NCI-H187 treated with DMSO at 0.1 percent for 48 hours (cell line): ENCODE results near the gene C10orf88.

Experiments
- DNase-seq: peaks from one replicate; lab custom pipeline; 2025; lab: John Stamatoyannopoulos, UW

The C10orf88 gene, protein sequence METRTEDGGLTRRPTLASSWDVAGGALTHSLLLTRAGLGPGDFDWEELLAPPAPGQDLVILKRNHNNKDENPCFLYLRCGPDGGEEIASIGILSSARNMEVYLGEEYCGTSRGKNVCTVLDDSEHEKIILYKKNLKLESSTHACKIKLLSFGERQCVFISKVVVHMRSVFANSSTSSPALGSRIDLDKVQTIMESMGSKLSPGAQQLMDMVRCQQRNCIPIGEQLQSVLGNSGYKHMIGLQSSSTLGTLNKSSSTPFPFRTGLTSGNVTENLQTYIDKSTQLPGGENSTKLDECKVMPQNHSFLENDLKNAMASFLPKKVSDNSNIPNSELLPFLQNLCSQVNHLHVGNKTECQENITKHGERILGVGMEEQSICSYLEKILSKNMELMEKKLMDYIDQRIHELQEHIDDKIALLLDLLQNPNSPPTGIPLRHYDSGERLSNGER

GRCh38 chr10:122953902-122954730 is at the start of gene C10orf88:
TSS of gene C10orf88 (minus strand) at chr10:122954227. CDS start at chr10:122954178, 49 bp downstream.
- peak; percentile 79 for DNase-seq

GRCh38 chr10:123001370-123001769 is 47.3 kb upstream of the C10orf88 start:
- no peak for DNase-seq

DNA sequence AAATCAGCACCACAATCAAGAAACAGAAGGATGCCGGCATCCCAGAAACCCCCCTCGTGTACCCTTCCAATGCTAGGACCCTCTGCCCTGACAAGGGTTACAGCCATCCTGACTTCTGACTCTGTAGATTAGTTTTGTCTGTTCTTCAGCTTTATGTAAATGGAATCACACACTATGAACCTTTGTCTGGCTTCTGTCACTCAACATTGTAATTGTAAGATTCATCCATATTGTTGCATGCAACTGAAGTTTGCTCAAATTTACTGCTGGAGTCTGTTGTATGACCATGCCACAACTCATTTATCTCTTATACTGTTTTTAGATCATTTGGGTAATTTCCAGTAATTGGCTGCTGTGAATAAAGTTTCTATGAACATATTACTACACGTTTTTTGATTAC is 46.1 kb upstream of the C10orf88 start:
- no peak for DNase-seq

GRCh38 chr10:122999347-122999746 is 45.3 kb upstream of the C10orf88 start:
- DNase-seq = no peak

GRCh38 chr10:122998934-122999333 is 44.9 kb upstream of the C10orf88 start:
- DNase-seq = no peak

DNA sequence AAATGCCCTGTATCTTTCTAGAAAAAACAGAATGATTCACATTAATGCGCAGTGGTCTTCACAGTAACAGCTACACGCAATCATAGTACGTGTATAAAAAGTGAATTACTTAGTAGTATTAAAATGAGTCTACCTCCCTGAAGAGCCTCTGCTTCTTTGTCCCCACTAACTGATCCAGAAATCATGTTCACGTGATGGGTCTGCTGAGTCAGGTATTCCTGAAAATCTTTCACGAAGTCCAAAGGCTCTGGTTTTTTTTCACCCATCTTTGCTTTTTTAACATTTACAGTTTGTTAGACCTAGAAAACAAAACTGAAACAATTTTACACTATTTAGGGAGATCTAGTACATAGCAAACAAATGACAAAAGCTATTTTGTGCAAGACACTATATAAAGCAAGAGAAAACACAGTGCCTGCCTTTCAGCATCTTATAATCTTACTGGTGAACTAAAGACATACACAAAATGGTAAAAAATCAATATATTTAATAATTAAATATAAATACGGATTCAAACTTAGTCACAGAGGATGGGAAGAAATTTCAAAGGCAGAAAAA is 44.4 kb upstream of the C10orf88 start:
- no peak for DNase-seq

GRCh38 chr10:122997864-122998263 is 43.8 kb upstream of the C10orf88 start:
- no peak for DNase-seq

GRCh38 chr10:122995936-122996335 is 41.9 kb upstream of the C10orf88 start:
- DNase-seq = no peak

GRCh38 chr10:122993797-122994336 is 39.8 kb upstream of the C10orf88 start:
- no peak for DNase-seq

DNA sequence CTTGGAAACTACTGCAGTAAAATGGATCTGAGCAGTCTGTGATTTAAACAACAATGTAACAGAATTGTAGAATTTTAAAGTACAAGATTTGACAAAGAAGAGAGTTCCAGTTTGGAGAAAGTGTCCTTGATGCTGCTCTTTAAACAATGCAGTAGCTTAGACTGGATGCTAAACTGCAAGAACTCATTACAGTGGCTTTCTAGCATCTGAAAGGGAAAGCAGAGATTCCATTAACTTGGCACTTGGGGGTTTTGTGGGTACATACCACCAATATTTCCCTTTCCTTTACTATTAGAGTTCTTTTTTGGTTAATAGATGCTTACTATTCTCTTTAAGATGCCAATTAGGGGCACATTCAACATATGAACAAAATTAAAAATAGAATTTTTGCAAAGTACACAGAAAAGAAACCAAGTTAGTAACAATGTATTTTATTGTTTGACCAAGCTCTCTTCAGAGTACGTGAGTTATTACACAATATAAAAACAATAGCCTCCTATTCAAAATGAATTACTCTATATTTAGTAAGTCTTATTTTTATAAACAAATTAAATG is 38.1 kb upstream of the C10orf88 start:
- no peak for DNase-seq

DNA sequence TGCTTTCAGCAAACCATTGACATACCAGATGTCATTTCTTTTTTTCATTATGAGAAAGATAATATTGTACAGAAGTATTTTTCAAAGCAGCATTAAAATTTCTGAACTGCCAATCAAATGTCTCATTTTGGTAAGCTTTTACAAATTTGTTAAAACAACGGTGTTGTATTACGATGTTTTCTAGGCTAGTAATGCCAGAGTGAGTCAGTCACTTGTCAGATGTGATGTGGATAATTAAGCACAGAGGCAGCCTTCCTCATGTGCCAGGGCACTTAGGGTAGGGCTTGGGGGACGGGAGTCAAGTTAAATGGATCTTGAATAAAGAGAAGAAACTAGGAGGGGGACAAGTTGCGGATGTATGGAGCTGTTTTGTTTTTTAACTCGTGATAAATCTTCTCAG is 36.3 kb upstream of the C10orf88 start:
- no peak for DNase-seq

- DNase-seq = no peak
These were observed 34.5 kb upstream of the C10orf88 start for GRCh38 chr10:122988501-122988900.

DNA sequence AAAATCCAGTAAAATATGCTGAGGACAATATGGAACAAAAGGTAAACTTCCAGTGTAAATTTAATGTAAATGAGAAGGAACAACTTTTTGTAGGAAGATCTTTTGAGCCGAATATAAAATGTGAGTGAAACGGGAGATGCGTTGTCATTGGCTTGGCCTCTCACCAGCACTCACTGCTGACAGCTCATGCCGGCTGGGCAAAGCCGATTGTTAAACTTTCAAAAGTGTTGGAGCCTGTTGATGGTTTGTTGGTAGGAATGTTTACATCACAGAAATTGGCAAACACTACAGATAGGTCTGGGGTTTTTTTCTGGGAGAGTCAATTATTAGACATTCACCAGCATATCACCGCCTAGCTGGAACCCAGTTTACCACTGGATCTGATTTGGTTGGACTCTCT is 32.3 kb upstream of the C10orf88 start:
- no peak for DNase-seq

DNA sequence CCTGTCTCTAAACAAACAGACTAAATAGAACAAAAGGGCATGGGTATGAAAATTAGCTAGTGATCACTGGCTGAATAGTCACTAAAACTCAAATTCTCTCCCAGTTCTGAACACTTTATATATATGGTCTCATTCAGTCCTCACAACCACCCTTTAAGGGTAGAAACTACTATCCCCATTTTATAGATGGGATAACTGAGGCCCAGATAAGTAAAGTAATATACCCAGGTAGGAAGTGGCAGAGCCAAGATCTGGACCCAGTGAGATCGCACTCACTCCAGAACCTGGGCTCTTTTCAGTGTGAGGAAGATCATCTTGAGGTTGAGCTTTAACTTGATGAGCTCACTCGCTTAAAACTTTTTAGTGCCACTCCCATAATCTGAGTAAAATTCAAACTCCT is 30.7 kb upstream of the C10orf88 start:
- no peak for DNase-seq

DNA sequence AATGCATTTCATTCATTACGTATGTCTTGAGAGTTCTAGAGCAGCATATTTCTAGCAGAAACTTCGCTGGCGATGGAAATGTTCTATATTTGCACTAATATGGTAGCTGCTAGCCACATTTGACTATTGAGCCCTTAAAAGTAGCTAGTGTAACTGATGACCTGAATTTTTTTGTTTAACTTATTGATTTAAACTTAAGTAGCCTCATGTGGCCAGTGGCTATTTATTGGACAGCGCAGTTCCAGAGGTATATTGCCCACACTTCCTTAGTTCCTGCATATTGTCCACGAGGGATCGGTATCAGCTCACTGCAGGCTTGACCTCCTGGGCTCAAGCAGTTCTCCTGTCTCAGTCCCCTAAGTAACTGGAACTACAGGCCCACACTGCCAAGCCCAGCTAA is 29.9 kb upstream of the C10orf88 start:
- no peak for DNase-seq

- DNase-seq = no peak
These were observed 27.0 kb upstream of the C10orf88 start for GRCh38 chr10:122981066-122981464.

- peak; percentile 6 for DNase-seq
These were observed 26.4 kb upstream of the C10orf88 start, which contains the start of gene PSTK for GRCh38 chr10:122980209-122981065. TSS of gene PSTK (plus strand) at chr10:122980401. CDS start at chr10:122980480, 79 bp downstream.

DNA sequence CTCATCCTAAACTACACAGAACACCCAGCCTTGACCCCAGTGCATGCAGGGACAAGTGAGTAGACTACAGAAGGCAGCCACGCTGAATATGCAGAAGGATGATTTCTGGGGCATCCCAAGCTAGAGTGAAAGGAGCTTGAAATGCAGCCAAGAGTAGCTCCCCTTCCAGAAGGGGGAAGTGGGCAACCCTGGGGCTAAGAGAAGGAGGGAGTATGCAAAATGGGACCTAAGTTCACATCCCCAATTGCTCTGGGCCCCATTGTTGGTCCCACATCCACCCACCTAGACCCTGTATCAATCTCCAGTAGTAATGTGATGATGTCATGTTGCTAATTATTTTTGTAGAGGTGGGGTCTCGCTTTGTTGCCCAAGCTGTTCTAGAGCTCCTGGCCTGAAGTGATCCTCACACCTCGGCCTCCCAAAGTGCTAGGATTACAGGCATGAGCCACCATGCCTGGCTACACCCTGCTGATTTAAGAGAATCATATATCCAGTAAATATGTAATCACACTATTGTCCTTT is 20.6 kb upstream of the C10orf88 start:
- no peak for DNase-seq

DNA sequence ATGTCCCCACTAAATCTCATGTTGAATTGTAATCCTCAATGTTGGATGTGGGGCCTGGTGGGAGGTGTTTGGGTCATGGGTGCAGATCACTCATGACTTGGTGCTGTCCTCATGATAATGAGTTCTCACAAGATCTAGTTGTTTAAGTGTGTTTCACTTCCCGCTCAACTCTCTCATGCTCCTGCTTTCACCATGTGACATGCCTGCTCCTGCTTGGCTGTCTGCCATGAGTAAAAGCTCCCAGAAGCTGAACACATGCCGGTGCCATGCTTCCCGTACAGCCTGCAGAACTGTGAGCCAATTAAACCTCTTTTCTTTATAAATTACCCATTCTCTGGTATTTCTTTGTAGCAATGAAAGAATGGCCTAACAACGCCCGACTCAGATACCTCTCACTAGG is 20.0 kb upstream of the C10orf88 start:
- DNase-seq = no peak

DNA sequence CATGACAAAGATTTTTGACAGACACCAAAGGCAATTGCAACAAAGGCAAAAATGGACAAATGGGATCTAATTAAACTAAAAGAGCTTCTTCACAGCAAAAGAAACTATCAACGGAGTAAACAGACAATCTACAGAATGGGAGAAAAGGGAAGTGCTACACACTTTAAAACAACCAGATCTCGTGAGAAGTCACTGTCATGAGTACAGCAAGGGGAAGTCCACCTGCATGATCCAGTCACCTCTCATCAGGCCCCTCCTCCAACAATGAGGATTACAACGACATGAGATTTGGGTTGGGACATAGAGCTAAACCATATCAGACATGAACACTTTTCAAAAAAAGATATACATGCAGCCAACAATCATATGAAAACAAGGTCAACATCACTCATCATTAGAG is 14.7 kb upstream of the C10orf88 start:
- DNase-seq = no peak

DNA sequence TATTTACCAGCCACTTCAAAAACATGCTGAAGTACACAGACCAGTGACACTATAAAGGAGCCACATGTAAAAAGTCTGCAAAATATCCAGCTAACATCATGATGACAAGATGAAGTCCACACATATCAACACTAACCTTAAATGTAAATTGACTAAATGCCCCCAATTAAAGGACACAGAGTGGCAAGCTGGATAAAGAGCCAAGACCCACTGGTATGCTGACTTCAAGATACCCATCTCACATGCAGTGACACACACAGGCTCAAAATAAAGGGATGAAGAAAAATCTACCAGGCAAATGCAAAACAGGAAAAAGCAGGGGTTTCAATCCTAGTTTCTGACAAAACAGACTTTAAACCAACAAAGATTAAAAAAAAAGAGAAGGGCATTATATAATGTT is 12.9 kb upstream of the C10orf88 start:
- no peak for DNase-seq
